Measurements from ENCODE around the gene MAST3. TPM values are rescaled to one million over a fixed set of nuclear protein-coding genes. Genes with fewer than 3 reads are reported as not detected.

MAST3 gene
- total and polyA plus RNA-seq, 8 donors = 13.7 to 27.5 (median 23.6) TPM

DNA sequence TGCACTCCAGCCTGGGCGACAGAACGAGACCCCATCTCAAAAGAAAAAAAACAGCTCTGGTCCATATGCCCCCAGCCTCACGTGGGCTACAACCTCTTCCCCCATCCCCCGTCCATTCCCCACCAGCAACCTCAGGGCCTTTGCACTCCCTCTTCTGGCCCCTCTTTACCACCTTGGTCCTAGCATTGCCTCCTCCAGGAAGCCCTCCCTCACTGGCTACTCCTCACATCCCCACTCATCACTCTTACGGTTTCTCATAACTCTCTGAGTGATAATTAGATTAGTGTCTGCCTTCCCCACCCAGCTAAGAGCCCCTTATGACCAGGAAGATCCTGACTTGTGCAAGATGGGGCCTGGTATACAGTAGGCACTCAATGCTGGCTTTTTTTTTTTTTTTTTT, 41.6 kb upstream of the MAST3 start:
- TF ChIP-seq, protein P1, sequence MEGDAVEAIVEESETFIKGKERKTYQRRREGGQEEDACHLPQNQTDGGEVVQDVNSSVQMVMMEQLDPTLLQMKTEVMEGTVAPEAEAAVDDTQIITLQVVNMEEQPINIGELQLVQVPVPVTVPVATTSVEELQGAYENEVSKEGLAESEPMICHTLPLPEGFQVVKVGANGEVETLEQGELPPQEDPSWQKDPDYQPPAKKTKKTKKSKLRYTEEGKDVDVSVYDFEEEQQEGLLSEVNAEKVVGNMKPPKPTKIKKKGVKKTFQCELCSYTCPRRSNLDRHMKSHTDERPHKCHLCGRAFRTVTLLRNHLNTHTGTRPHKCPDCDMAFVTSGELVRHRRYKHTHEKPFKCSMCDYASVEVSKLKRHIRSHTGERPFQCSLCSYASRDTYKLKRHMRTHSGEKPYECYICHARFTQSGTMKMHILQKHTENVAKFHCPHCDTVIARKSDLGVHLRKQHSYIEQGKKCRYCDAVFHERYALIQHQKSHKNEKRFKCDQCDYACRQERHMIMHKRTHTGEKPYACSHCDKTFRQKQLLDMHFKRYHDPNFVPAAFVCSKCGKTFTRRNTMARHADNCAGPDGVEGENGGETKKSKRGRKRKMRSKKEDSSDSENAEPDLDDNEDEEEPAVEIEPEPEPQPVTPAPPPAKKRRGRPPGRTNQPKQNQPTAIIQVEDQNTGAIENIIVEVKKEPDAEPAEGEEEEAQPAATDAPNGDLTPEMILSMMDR (IDR thresholded peaks at IDR 0.05) = no peak
- intact Hi-C loops (cut with DNase I) = no loop called here
- no peak for ATAC-seq
- no peak for DNase-seq
- no peaks in the 10 kb centered on the region for H3K9me3 ChIP-seq
- H3K27me3 ChIP-seq = no peaks in the 10 kb centered on the region
- no peak for FAIRE-seq
- WGBS, 2 donors = 86 to 91% methylated on average over 5 of the region's 5 CpGs
- H3K4me3 ChIP-seq = no peak overlapping the region
- peaks cover 0 to 11% (median 5%) of the 10 kb centered on the region in 3 donors for H3K4me1 ChIP-seq
- no peak overlapping the region for H3K27ac ChIP-seq
- no peaks in the 10 kb centered on the region for H3K36me3 ChIP-seq

- H3K4me3 ChIP-seq = no peak overlapping the region
- no peaks in the 10 kb centered on the region for H3K27me3 ChIP-seq
- TF ChIP-seq, protein P1 (IDR thresholded peaks at IDR 0.05) = no peak
- no peaks in the 10 kb centered on the region for H3K36me3 ChIP-seq
- FAIRE-seq = no peak
- ATAC-seq = peak in 3 of 4 donors; percentile 16 to 40 (median 31)
- peak overlapping the region in 2 of 4 donors; percentile 64 to 77 for H3K27ac ChIP-seq
- H3K4me1 ChIP-seq = peaks cover 0 to 5% (median 0%) of the 10 kb centered on the region in 3 donors
- intact Hi-C loops (cut with DNase I) = no loop called here
- DNase-seq = peak in 3 of 6 donors; percentile 27 to 43 (median 35)
- WGBS, 2 donors = 79 to 81% methylated on average over 6 of the region's 6 CpGs
- H3K9me3 ChIP-seq = no peaks in the 10 kb centered on the region
These were observed 40.0 kb upstream of the MAST3 start for GRCh38 chr19:18057557-18057956.

GRCh38 chr19:18058208-18059009, 39.2 kb upstream of the MAST3 start:
- ATAC-seq (peak; percentile 94 to 98 (median 96)), FAIRE-seq (no peak), DNase-seq (peak; percentile 69 to 93 (median 82))
- no peaks in the 10 kb centered on the region for H3K27me3 ChIP-seq
- H3K4me1 ChIP-seq = peaks cover 0 to 5% (median 0%) of the 10 kb centered on the region in 3 donors
- H3K4me3 ChIP-seq = peak overlapping the region in 1 of 4 donors; percentile 23
- H3K27ac ChIP-seq = peak overlapping the region in 3 of 4 donors; percentile 55 to 77 (median 64)
- intact Hi-C loops (cut with DNase I) = loop anchor here in 1 of 3 donors (1.0 kb wide), 1 partner anchor 51 kb away; no protein-coding TSS in a partner anchor
- TF ChIP-seq, protein P1 (IDR thresholded peaks at IDR 0.05) = peak; percentile 80 to 87 (median 86)
- no peaks in the 10 kb centered on the region for H3K36me3 ChIP-seq
- no peaks in the 10 kb centered on the region for H3K9me3 ChIP-seq
- WGBS, 2 donors = 4 to 5% methylated on average over 30 to 34 of the region's 34 CpGs

- peaks cover 0 to 5% (median 0%) of the 10 kb centered on the region in 3 donors for H3K4me1 ChIP-seq
- DNase-seq = peak in 1 of 6 donors; percentile 44
- ATAC-seq = no peak
- H3K36me3 ChIP-seq = no peaks in the 10 kb centered on the region
- H3K9me3 ChIP-seq = no peaks in the 10 kb centered on the region
- TF ChIP-seq, protein P1 (IDR thresholded peaks at IDR 0.05) = no peak
- H3K27ac ChIP-seq = no peak overlapping the region
- 49 to 57% methylated on average over 8 of the region's 8 CpGs for WGBS, 2 donors
- intact Hi-C loops (cut with DNase I) = no loop called here
- H3K4me3 ChIP-seq = no peak overlapping the region
- no peaks in the 10 kb centered on the region for H3K27me3 ChIP-seq
- no peak for FAIRE-seq
These were observed 38.3 kb upstream of the MAST3 start for GRCh38 chr19:18059297-18059696.

DNA sequence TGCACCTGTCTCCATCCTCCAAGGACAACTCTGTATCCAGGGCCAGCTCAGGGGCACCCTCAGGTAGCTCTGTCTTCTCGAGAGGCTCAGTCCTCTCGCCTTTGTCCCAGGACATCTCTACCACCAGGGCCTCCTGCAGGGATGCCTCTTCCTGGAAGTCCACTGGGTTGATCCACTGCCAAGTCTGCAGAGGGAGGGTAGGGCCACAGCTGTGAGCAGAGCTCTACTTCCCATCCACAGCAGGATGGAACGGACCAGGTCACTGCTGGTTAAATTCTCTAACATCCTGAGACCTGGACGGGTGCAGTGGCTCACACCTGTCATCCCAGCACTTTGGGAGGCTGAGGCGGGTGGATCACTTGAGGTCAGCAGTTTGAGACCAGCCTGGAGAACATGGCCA, 37.7 kb upstream of the MAST3 start:
- Histone ChIP-seq H3K27me3 (no peaks in the 10 kb centered on the region), H3K9me3 (no peaks in the 10 kb centered on the region), H3K36me3 (no peaks in the 10 kb centered on the region), H3K27ac (no peak overlapping the region), H3K4me1 (peaks cover 0 to 5% (median 0%) of the 10 kb centered on the region in 3 donors), H3K4me3 (no peak overlapping the region)
- FAIRE-seq (no peak), ATAC-seq (no peak), DNase-seq (peak in 1 of 6 donors; percentile 23)
- intact Hi-C loops (cut with DNase I) = loop anchor here in 2 of 3 donors (5.0 kb wide), 2 partner anchors 48 to 118 kb away; no protein-coding TSS in a partner anchor
- TF ChIP-seq, protein P1 (IDR thresholded peaks at IDR 0.05) = no peak
- 54 to 55% methylated on average over 5 of the region's 5 CpGs for WGBS, 2 donors

All from pancreas (tissue), 10 donors.